ENCODE data around the gene KPNA6. TPM values are rescaled to one million over a fixed set of nuclear protein-coding genes. Genes with fewer than 3 reads are reported as not detected.
A peak's percentile ranks its signal among the peaks of the same experiment; 100 is the strongest.

Gene KPNA6
- total and polyA plus RNA-seq, 2 of the 13 experiments (the other 11 are each of a cell fraction or from before 2014, with no cell fraction given): 22.0 to 47.5 TPM

DNA sequence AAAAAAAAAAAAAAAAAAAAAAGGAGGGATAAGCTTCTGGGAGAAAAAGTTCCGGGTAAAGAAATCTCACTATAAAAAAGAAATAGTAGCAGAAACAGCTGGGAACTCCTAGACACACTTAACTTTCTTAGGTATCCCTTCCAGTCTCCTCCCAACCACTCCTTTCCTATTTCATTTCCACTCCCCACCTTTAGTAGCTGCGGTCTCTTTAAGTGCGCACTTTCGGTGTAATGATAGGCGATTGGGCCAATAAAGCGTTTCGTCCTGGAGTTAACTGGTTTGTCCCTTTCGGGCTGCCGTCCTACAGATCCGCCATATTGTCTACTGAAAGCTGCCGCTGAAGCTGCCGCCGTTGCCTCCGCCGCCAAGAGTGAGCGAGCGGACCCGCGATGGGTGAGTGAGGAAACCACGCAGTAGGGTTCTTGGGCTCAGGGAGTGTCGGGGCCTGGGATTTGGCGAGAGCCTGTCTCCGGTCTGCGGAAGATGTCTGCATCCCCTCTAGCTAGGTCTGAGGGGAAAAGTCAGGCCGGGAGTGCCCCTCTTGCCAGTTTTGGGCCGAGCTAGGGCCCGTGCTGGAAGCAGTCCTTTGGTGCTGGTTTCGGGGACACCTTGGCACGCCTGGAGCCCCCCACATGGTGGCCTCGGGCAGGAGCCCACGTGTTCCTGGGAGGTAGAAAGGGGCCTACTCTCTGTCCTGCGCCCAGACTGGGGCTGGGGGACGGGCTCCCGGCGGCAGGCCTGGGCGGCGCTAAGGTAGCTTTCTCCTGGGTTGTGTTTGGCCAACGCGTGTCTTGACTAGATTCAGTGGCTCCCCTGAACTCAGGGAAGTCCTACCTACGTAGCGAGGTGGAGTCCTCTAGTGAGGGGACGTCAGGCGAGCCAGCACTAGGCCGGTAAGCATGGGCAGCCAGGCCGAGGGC, at the start of gene KPNA6 (continued):
- peak; percentile 82 for TF ChIP-seq KMT2B (CRISPR knock-in tag; IDR thresholded peaks at IDR 0.05)
- no peak for TF ChIP-seq ZSCAN22 (CRISPR knock-in tag; IDR thresholded peaks at IDR 0.05)
- peak; percentile 88 for TF ChIP-seq ZNF563 (CRISPR knock-in tag; IDR thresholded peaks at IDR 0.05)
- TF ChIP-seq MXD4 (CRISPR knock-in tag; IDR thresholded peaks at IDR 0.05): no peak; the same call in 1 of the 2 replicates
- TF ChIP-seq ZNF616 (CRISPR knock-in tag; IDR thresholded peaks at IDR 0.05; ENCODE audit: low read depth): peak; percentile 60; the same call in 1 of the 2 replicates
- TF ChIP-seq GATAD2A (CRISPR knock-in tag; IDR thresholded peaks at IDR 0.05): peak; percentile 69
- peak; percentile 62; the same call in 1 of the 2 replicates for TF ChIP-seq DRAP1 (CRISPR knock-in tag; IDR thresholded peaks at IDR 0.05)
- TF ChIP-seq FOXK1 (CRISPR knock-in tag; IDR thresholded peaks at IDR 0.05; ENCODE audit: borderline replicate concordance, low read depth): peak; percentile 41; the same call in 1 of the 2 replicates
- TF ChIP-seq SNAI1 (CRISPR knock-in tag; IDR thresholded peaks at IDR 0.05; ENCODE audit: borderline replicate concordance): 0 out of 2 replicates have a peak, but pooled peaks have one; percentile 38
- TF ChIP-seq MTF2 (CRISPR knock-in tag; IDR thresholded peaks at IDR 0.05; ENCODE audit: borderline replicate concordance): peak; percentile 67; the same call in 1 of the 2 replicates
- no peak for TF ChIP-seq ZNF24 (IDR thresholded peaks at IDR 0.05)
- TF ChIP-seq EEA1 (CRISPR knock-in tag; IDR thresholded peaks at IDR 0.05; ENCODE audit: borderline replicate concordance): no peak
- TF ChIP-seq SMYD3 (CRISPR knock-in tag; IDR thresholded peaks at IDR 0.05): 0 out of 2 replicates have a peak, but pooled peaks have one; percentile 48
- TF ChIP-seq NFRKB (IDR thresholded peaks at IDR 0.05): peak; percentile 47; the same call in 1 of the 2 replicates
- peak; percentile 36; the same call in 1 of the 2 replicates for TF ChIP-seq ZNF710 (CRISPR knock-in tag; IDR thresholded peaks at IDR 0.05; ENCODE audit: borderline replicate concordance)
- 0 out of 2 replicates have a peak, but pooled peaks have one; percentile 27 for TF ChIP-seq ZNF878 (CRISPR knock-in tag; IDR thresholded peaks at IDR 0.05)
- TF ChIP-seq STAG1 (CRISPR knock-in tag; IDR thresholded peaks at IDR 0.05): 0 out of 2 replicates have a peak, but pooled peaks have one; percentile 6
- 0 out of 2 replicates have a peak, but pooled peaks have one; percentile 44 for TF ChIP-seq SIN3B (IDR thresholded peaks at IDR 0.05; ENCODE audit: low read length)
- peak; percentile 19; the same call in 1 of the 2 replicates for TF ChIP-seq PRDM10 (CRISPR knock-in tag; IDR thresholded peaks at IDR 0.05; ENCODE audit: low read depth)
- TF ChIP-seq DMAP1 (CRISPR knock-in tag; IDR thresholded peaks at IDR 0.05): peak; percentile 71; the same call in 1 of the 2 replicates
- TF ChIP-seq THRA (CRISPR knock-in tag; IDR thresholded peaks at IDR 0.05; ENCODE audit: borderline replicate concordance): no peak
